DND-41 (cell line): ENCODE data around the gene SGMS1.

Experiments
- ATAC-seq: fragments of 200-7000 bp; cut with Tn5 transposase; 3 replicates; pipeline ENCODE4 v1.9.1; 2021; ENCODE audit warnings: low read depth; ENCODE audit not compliant: insufficient read depth
- DNase-seq: peaks from one replicate; pipeline ENCODE4 v3.0.0-alpha.2; 2020
- H2AFZ ChIP-seq: 2 replicates; pipeline ENCODE4 v1.6.0; 2012; ENCODE audit warnings: low read depth, low read length
- H3K27ac ChIP-seq: 2 replicates; pipeline ENCODE4 v1.5.1; 2012; ENCODE audit warnings: low read length, inconsistent platforms
- H3K27me3 ChIP-seq: fragments of 200-600 bp; sonication (generic); 2 replicates; pipeline ENCODE4 v1.6.0; 2012; ENCODE audit warnings: low read length, mild to moderate bottlenecking, inconsistent platforms; ENCODE audit not compliant: insufficient read depth, poor library complexity
- H3K36me3 ChIP-seq: 2 replicates; pipeline ENCODE4 v1.5.1; 2012; ENCODE audit warnings: low read length, inconsistent platforms; ENCODE audit not compliant: insufficient read depth
- H3K4me1 ChIP-seq: 2 replicates; pipeline ENCODE4 v1.5.1; 2012; ENCODE audit warnings: mild to moderate bottlenecking, low read length; ENCODE audit not compliant: insufficient read depth
- H3K4me2 ChIP-seq: 2 replicates; pipeline ENCODE4 v1.6.0; 2012; ENCODE audit warnings: mild to moderate bottlenecking, moderate library complexity, low read length, inconsistent platforms; ENCODE audit not compliant: insufficient read depth
- H3K4me3 ChIP-seq, 2 experiments: fragments of 200-600 bp in 1 of 2; shearing (Covaris generic) in 1 of 2; 2 replicates each; pipeline ENCODE4 v1.5.1; 2012 to 2016; ENCODE audit warnings: inconsistent platforms in 2 of 2, low read length in 2 of 2, mild to moderate bottlenecking in 2 of 2, low read depth in 1 of 2, moderate library complexity in 1 of 2
- H3K79me2 ChIP-seq: 2 replicates; pipeline ENCODE4 v1.6.0; 2012; ENCODE audit warnings: low read length, inconsistent platforms; ENCODE audit not compliant: insufficient read depth
- H3K9ac ChIP-seq: 2 replicates; pipeline ENCODE4 v1.6.0; 2012; ENCODE audit warnings: low read depth, mild to moderate bottlenecking, inconsistent platforms, low read length, moderate library complexity
- H3K9me3 ChIP-seq: 2 replicates; pipeline ENCODE4 v1.5.1; 2012; ENCODE audit warnings: low read length, moderate library complexity, mild to moderate bottlenecking, inconsistent platforms; ENCODE audit not compliant: insufficient read depth, severe bottlenecking
- H4K20me1 ChIP-seq: 2 replicates; pipeline ENCODE4 v1.6.0; 2012; ENCODE audit warnings: low read length; ENCODE audit not compliant: insufficient read depth
- EZH2 ChIP-seq: IDR thresholded peaks from 3 replicates; pipeline ENCODE4 v1.6.1; 2012; ENCODE audit warnings: borderline replicate concordance, low read depth, mild to moderate bottlenecking, moderate library complexity, low read length, inconsistent platforms; ENCODE audit not compliant: severe bottlenecking
- TF ChIP-seq, protein P1 (sequence below): IDR thresholded peaks from 2 replicates; pipeline ENCODE4 v1.5.1; 2012; ENCODE audit warnings: borderline replicate concordance, low read length, moderate library complexity, mild to moderate bottlenecking; ENCODE audit not compliant: poor library complexity, severe bottlenecking; ENCODE audit errors: extremely low read depth

The SGMS1 gene

DNA sequence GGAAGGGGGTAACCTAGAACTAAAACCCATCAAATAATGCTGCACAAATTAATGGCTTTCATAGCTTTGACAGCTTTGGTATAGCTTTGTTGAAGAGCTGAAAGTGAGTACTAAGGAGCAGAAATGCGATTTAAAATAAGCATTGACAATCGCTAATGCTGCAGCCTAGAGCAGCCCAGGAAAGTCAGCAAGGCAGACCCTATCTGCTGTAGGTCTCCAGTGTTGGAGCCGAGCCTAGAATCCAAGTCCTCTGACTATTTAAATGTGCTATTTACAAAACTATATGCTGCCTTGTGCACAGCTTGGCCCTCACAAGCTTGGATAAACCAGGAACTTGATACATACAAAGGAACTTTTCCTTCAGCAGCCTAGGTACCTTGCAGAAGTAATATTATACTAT, 307.6 kb downstream of the SGMS1 start:
- Histone ChIP-seq H3K4me3 (no peak overlapping the region), H4K20me1 (no peaks in the 10 kb centered on the region), H3K9me3 (no peaks in the 10 kb centered on the region), H3K36me3 (no peaks in the 10 kb centered on the region), H3K27ac (no peak overlapping the region), H3K4me1 (no peaks in the 10 kb centered on the region), H3K27me3 (no peaks in the 10 kb centered on the region), H2AFZ (no peak overlapping the region), H3K79me2 (no peaks in the 10 kb centered on the region), H3K9ac (no peak overlapping the region), H3K4me2 (no peak overlapping the region)
- ATAC-seq = no peak
- no peak for DNase-seq
- TF ChIP-seq EZH2 = no peak
- TF ChIP-seq, protein P1, sequence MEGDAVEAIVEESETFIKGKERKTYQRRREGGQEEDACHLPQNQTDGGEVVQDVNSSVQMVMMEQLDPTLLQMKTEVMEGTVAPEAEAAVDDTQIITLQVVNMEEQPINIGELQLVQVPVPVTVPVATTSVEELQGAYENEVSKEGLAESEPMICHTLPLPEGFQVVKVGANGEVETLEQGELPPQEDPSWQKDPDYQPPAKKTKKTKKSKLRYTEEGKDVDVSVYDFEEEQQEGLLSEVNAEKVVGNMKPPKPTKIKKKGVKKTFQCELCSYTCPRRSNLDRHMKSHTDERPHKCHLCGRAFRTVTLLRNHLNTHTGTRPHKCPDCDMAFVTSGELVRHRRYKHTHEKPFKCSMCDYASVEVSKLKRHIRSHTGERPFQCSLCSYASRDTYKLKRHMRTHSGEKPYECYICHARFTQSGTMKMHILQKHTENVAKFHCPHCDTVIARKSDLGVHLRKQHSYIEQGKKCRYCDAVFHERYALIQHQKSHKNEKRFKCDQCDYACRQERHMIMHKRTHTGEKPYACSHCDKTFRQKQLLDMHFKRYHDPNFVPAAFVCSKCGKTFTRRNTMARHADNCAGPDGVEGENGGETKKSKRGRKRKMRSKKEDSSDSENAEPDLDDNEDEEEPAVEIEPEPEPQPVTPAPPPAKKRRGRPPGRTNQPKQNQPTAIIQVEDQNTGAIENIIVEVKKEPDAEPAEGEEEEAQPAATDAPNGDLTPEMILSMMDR = no peak

GRCh38 chr10:50315424-50315823, 308.3 kb downstream of the SGMS1 start:
- Histone ChIP-seq H3K36me3 (no peaks in the 10 kb centered on the region), H3K4me1 (no peaks in the 10 kb centered on the region), H3K79me2 (no peaks in the 10 kb centered on the region), H3K4me3 (no peak overlapping the region), H3K27me3 (no peaks in the 10 kb centered on the region), H3K9me3 (no peaks in the 10 kb centered on the region), H3K9ac (no peak overlapping the region), H4K20me1 (no peaks in the 10 kb centered on the region), H3K4me2 (no peak overlapping the region), H3K27ac (no peak overlapping the region), H2AFZ (no peak overlapping the region)
- DNase-seq = no peak
- no peak for ATAC-seq
- TF ChIP-seq, protein P1 = no peak
- no peak for TF ChIP-seq EZH2

DNA sequence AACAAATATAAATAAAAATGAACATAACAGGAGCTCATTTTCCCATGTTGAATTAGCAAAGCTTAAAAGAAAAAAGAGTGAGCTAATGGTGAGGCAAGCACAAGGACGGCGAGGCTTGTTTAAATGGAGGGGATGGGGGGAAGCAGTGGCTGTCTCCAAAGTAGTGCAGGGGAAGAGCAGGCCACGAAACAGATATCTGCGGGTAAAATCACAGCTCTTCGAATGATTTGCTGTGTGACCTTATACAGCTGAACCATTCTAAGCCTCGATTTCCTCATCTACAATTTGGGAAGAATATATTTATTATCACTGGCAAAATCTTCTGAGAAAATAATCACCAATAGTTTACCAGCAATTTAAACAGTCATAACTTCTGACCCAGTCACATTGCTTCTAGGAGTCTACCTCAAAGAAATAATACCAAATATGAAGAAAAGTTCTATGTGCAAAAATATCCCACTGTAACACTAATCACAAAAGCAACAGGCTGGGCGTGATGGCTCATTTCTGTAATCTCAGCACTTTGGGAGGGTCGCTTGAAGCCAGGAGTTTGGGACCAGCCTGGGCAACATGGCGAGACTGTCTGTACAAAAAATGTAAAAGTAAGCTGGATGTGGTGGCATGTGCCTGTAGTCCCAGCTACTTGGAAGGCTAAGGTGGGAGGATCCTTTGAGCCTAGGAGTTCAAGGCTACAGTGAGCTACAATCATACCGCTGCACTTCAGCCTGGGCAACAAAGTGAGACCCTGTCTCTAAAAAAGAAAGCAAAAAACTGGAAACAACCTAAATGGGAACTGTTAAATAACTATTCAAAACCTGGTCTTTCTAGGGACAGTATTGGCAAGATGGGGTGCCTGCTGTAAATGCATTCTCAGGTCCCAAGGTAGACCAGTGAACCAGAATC, 309.3 kb downstream of the SGMS1 start:
- Histone ChIP-seq H3K4me2 (no peak overlapping the region), H3K27ac (no peak overlapping the region), H3K79me2 (no peaks in the 10 kb centered on the region), H3K4me3 (no peak overlapping the region), H3K36me3 (no peaks in the 10 kb centered on the region), H2AFZ (no peak overlapping the region), H3K27me3 (no peaks in the 10 kb centered on the region), H3K9me3 (no peaks in the 10 kb centered on the region), H4K20me1 (no peaks in the 10 kb centered on the region), H3K9ac (no peak overlapping the region), H3K4me1 (no peaks in the 10 kb centered on the region)
- DNase-seq = no peak
- TF ChIP-seq, protein P1 = no peak
- no peak for TF ChIP-seq EZH2
- ATAC-seq = no peak
